HL-60/S4 treated with phorbol 12-myristate 13-acetate at 8.2 ng/mL for 4 days and 3 days (cell line): Measurements from ENCODE around the gene SLCO3A1.
"Not testable (repeated sequence)": the region's sequence is repeated elsewhere in the genome, so short reads cannot be mapped to it uniquely, and the experiment has no call there.

Source experiments
- in situ Hi-C: fragments of 300-500 bp; cut with MboI; formaldehyde crosslinking; loops from 2 replicates; pipeline ENCODE4 v1.15.0; 2022; ENCODE audit warnings: low sequenced_read_pairs

The SLCO3A1 gene

GRCh38 chr15:92059036-92059970 lies 205.8 kb downstream of the SLCO3A1 start:
- in situ Hi-C loops: no loop called here

DNA sequence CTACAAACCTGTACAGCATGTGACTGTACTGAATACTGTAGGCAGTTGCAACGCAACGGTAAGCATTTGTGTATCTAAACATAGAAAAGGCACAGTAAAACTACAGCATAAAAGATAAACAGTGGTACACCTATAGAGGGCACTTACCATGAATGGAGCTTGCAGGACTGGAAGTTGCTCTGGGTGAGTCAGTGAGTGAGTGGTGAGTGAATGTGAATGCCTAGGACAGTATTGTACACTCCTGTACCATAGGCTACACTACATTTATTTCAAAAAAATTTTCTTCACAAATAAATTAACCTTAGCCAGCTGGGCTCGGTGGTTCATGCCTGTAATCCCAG lies 206.4 kb downstream of the SLCO3A1 start:
- in situ Hi-C loops: loop anchor here (10.0 kb wide), 1 partner anchor 205 kb away; the partner anchor contains the start of gene SLCO3A1

DNA sequence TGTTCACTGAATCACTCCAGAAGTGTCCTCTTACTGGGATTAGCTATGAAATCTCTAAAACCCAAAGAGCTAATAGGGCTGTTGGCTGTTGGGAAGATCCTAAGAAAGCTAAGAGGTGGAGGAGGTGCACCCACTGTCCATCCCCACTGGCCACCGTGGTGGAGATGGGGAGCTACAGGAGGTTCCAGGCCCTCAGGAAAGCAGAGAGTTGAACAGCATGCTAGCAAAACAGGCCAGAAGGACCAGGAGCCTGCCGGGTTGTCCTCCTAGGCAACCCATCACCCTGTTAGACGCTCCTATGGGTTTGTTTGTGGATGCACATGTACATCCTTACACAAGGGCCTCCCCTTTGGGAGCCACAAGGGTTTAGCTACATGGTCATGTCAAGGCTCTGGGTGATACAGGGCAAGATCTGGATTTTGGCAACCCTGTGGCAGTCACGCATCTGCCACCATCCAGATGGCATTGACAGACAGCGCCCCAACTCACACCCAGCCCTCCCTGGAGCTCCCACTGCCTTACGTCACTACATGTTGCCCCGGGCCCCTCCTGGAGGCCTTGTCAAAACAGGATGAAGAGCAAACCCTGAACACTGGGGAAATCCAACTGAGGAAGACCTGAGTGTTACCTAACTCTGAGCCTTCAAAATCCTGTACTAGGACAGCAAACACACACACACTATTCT lies 208.1 kb downstream of the SLCO3A1 start:
- in situ Hi-C loops: loop anchor here (10.0 kb wide), 1 partner anchor 207 kb away; the partner anchor contains the start of gene SLCO3A1

GRCh38 chr15:92062505-92062904 lies 209.0 kb downstream of the SLCO3A1 start:
- in situ Hi-C loops: loop anchor here (10.0 kb wide), 1 partner anchor 208 kb away; the partner anchor contains the start of gene SLCO3A1

- in situ Hi-C loops: loop anchor here (10.0 kb wide), 1 partner anchor 213 kb away; the partner anchor contains the start of gene SLCO3A1
Observed at GRCh38 chr15:92068121-92068520, 214.6 kb downstream of the SLCO3A1 start.

DNA sequence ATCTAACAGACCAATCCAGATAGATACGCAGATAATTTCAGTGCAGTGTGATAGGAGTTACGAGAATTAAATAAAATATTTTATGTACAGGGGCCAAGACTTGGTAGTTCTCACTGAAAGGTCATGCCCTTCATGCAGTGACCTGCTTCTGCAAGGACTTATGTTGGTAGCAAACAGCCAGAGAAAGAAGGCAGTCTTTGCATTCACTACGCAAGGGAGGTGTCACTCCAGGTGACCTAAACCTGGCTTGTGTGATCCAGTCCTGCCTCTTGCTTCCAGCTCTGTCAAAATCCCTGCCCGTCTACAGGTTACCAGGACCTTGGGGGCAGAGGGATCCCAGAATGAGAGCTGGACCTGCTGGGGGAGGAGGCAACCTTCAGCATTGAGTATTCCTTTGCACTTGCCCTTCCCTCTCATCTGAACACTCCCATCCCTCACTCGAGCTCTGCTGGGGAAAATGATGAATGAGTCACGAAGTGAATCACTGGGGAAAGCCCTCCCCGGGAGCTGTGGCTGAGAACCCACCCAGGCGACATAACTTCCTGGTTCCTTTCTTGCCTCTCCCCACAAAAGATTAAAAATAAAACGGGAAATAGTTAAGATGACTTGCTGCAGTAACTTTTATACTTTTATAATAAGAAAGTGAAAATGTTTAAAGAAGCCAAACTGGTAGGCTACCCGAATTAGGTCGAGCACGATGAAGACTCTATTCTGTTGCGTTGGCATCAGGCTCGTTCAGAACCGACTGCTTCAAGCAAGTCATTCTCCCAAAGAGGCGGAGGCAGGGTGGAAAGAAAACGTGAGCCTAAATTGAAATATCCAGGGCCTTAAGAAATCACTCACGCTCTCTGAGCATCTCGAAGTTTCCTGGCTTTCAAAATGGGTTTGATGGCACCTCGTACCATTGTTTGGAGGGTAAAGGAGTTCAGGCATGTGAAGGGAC lies 216.1 kb downstream of the SLCO3A1 start:
- in situ Hi-C loops: loop anchor here (10.0 kb wide), 1 partner anchor 215 kb away; the partner anchor contains the start of gene SLCO3A1

- in situ Hi-C loops: not testable (repeated sequence)
Observed at GRCh38 chr15:92070251-92070650, 216.7 kb downstream of the SLCO3A1 start.

GRCh38 chr15:92071045-92071634 lies 217.6 kb downstream of the SLCO3A1 start:
- in situ Hi-C loops: no loop called here

DNA sequence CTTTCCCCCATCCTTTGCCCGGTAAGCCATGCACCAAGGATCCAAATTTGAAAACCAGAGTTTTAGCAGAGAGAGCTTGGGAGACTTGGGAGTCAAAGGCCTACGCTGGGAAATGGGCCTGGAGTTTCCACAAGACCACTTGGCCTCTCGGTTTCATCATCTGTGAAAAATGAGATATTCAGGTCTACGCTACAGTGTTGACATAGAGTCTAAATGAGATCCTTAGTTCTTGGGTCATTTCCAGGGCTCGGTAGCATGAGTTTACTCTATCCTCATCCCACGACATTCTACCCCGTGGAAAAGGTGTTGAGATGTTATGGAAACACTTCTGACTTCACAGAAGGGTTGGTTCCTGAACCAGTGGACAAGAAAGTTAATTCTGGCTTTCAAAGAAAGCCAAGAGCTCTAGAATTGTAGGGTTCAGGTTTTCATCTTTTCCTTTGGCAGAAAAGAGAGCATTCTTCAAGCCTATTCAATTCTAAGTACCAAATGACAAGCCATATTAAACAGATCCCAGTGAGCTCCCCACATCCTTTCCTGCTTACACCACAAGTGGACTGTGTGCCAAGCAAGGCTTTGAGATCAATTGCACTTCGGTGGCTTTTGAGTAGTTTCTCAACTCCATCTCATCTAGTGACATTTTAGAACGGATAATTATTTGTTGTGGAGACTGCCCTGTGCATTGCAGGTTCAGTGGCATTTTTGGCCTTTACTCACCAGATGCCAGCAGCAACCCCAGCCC lies 219.7 kb downstream of the SLCO3A1 start:
- in situ Hi-C loops: no loop called here

DNA sequence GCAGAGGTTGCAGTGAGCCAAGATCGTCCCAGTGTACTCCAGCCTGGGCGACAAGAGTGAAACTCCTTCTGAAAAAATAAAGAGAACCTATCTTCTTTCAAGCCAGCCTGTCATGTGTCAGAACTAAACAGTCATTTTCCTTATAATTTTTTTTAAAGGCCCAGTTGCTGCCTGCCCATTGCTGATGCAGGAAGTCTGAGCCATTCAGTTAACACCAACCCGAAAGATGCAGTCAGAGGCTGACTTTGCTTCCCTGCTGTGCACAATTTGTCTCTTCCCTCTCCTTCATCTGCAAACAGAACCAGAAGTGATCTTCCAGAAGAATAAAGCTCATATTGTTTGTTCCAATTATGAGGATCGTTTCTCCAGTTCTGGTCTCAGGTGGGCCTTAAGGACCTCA lies 220.6 kb downstream of the SLCO3A1 start:
- in situ Hi-C loops: no loop called here

DNA sequence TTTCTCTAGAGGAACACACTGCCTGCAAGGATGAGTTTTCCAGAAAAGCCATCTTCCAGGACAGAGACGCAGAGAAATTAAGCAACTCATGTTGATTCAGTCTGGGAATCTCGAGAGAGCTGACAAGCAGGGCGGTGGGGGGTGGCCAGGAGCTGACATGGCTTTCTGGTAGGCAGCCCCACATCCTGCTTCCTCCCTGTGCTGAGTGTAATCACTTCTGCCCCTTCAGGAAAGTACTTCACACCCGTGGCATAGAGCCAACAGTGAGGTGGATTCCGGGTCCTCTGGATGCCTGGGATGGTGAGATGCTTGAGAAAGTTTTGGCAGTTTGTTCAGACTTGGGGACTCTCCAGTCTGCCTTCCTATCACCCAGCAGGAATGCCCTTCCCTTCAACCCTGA lies 221.1 kb downstream of the SLCO3A1 start:
- in situ Hi-C loops: loop anchor here (25.0 kb wide), 1 partner anchor 1012 kb away; no protein-coding TSS in a partner anchor

- in situ Hi-C loops: loop anchor here (25.0 kb wide), 1 partner anchor 1013 kb away; no protein-coding TSS in a partner anchor
Observed at GRCh38 chr15:92075764-92076163, 222.3 kb downstream of the SLCO3A1 start.

DNA sequence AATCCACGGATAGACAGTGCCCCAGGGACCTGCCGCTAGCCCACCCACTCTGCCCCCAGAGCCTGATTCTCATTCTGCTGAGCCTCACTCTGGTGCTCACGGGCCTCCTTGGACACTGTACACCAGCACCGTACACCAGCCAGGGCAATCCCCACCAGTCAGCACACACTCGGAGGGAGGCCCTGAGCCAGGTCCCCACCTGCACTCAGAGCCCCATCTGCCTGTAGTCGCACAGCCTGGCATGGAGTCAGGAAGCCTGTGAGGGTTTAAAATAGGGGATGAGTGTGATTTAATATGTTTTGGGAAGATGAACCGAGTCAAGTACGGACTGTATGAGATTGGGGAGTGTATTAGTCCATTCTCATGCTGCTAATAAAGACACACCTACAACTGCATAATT lies 223.0 kb downstream of the SLCO3A1 start:
- in situ Hi-C loops: loop anchor here (25.0 kb wide), 1 partner anchor 1014 kb away; no protein-coding TSS in a partner anchor

DNA sequence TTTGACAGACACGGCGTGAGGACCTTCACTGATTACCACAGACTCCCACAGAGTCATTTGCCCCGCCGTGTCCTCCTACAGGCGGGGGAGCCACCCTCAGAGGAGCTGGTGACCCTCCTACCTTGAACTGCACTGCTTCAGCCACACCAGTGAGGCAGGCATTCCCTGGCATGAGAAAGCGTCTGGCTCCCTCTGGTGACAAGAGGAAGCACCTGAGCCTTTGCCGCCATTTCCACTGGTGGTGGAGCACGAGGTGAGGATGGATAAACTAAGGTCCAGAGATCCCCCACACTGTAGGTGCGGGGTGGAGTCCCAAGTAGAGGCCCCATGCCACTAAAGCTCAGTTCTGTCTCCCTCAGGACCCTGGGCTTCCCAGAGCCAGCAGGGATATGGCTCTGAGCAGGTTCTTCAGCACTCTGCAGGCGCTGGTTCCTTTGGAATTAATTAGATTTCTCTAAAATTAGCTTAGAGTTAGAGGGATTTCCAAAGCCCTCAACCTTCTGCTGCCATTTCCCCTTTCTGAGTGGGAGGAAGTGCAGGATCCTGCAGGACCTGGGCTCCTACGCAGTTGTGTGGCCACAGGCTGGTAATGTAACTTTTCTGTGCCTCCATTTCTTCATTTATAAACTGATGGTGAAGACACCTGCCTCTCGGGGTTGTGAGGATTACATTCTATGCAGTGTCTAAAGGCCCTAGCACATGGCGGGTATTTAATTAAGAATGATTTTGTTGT lies 224.0 kb downstream of the SLCO3A1 start:
- in situ Hi-C loops: loop anchor here (25.0 kb wide), 1 partner anchor 1015 kb away; no protein-coding TSS in a partner anchor

DNA sequence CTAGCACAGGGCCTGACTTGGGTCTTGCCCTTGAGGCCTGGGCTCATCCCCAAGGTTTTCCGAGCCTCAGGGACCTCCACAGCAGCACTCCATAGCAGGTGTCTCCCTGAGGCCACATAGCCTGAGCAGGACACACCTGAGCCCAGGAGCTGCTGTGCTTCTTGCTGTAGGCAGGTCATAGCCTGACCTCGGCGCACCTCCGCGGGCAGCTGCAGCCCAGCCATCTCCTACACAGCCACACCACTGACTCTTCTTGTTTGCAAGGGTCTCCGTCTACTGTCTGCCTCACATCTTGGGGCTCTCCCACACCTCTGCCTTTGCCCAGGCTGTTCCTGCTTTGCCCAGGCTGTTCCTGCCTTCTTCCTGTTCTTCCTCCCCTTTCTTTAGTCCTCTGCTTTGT lies 224.8 kb downstream of the SLCO3A1 start:
- in situ Hi-C loops: loop anchor here (25.0 kb wide), 1 partner anchor 1016 kb away; no protein-coding TSS in a partner anchor

GRCh38 chr15:92079047-92079446 lies 225.5 kb downstream of the SLCO3A1 start:
- in situ Hi-C loops: loop anchor here (25.0 kb wide), 1 partner anchor 1017 kb away; no protein-coding TSS in a partner anchor

GRCh38 chr15:92079647-92080255 lies 226.2 kb downstream of the SLCO3A1 start:
- in situ Hi-C loops: loop anchor here (10.0 to 25.0 kb wide), 3 partner anchors 375 to 1017 kb away; no protein-coding TSS in a partner anchor
